SK-N-DZ (cell line): ENCODE data around the gene PRSS27.
A peak's percentile ranks its signal among the peaks of the same experiment; 100 is the strongest.

Source experiments
- DNase-seq: peaks from one replicate; pipeline ENCODE4 v3.0.0-alpha.2; 2015; ENCODE audit warnings: low spot score

The PRSS27 gene

GRCh38 chr16:2751577-2752034 is 31.6 kb upstream of the PRSS27 start:
- peak; percentile 93 for DNase-seq

- DNase-seq: no peak
Measured at GRCh38 chr16:2749936-2750335, 29.9 kb upstream of the PRSS27 start.

DNA sequence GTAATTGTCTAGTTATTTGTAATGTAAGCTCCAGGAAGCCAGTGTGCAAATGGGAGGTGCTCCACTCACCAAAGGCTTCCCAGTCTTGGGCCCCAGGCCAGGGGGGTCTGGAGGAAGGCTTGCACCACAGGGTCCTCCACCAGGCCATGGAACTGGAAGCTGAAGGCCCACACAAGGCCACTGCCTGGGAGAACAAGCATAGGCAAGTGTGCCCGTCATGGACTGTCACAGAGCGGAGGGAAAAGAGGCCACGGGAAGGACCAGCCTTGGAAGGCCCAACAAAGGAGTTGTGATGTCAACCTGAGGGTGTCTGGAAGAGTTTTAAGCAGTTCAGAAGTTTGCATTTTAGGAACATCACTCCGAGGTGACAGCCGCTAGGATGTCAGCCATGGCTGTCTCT is 29.5 kb upstream of the PRSS27 start:
- no peak for DNase-seq

- no peak for DNase-seq
Measured at GRCh38 chr16:2748757-2749455, 28.9 kb upstream of the PRSS27 start.

DNA sequence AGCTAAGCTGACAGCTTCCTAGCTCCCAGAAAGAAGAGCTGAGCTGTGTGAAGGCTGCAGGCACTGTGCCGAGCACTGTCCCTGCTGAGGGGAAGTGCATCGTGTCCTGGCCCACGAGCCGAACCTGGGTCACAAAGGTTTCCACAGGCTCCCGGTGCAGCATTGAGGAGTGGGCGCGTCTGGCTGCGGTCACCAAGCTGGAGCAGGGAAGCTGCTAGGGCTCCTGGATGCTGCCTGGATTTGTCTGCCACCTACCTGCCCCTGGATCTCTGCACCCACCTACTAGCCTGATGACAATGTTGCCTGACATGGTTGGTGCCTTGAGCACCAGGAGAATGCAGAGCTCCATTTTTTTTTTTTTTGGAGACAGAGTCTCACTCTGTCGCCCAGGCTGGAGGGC is 25.9 kb upstream of the PRSS27 start:
- DNase-seq: no peak

GRCh38 chr16:2745116-2745890 is 25.3 kb upstream of the PRSS27 start:
- DNase-seq: no peak

DNA sequence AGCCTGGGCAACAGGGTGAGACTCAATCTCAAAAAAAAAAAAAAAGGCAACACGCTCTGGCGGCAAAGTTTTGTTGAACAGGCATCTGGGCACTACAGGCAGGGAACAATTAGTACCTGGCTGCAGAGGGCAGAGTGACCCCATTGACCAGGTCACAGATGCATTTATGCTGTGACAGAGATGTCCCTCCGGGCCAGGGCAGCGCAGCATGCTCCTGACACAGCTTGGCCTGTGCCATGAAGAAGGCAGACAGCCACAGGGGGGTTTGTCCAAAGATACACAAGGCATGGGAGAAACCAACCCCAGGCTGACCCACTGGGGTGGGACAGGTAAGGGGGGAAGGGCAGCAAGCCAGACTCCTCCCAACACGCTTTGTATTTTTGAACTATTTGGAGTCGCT is 24.7 kb upstream of the PRSS27 start:
- no peak for DNase-seq

- DNase-seq: no peak
Measured at GRCh38 chr16:2743007-2743810, 23.2 kb upstream of the PRSS27 start.

DNA sequence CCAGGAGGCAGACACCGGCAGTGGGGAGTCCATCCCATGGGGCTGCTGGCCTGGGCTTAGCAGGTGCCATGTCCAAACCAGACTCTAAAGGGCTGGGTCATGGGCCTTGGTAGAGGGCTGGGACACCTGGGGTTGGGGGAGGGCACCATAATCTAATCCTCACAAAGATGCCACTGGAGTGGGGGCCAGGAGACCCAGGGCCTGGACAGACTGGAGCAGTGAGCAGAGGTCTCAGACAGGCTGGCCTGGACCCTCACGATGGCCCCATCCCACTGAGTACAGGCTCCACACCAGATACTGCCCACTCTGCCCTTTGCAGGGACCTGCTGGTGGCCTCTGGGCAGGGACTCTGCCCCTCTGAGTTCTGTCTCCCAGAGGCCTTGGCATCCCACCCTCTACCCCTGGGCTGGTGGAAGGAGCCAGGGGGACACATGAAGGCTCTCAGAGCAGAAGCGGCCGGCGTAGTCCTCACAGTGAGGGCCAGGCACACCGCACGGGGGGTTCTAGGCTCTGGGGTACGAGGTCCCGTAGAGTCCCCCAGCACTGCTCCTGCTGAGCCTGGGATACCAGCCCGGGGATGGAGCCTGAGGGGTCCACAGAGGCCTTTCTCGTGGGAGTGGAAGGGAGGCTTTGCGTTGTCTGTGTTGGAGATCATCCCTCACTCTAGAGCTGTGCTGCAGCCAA is 22.4 kb upstream of the PRSS27 start:
- no peak for DNase-seq

GRCh38 chr16:2741168-2741567 is 21.1 kb upstream of the PRSS27 start:
- no peak for DNase-seq

GRCh38 chr16:2740476-2740875 is 20.5 kb upstream of the PRSS27 start:
- no peak for DNase-seq

DNA sequence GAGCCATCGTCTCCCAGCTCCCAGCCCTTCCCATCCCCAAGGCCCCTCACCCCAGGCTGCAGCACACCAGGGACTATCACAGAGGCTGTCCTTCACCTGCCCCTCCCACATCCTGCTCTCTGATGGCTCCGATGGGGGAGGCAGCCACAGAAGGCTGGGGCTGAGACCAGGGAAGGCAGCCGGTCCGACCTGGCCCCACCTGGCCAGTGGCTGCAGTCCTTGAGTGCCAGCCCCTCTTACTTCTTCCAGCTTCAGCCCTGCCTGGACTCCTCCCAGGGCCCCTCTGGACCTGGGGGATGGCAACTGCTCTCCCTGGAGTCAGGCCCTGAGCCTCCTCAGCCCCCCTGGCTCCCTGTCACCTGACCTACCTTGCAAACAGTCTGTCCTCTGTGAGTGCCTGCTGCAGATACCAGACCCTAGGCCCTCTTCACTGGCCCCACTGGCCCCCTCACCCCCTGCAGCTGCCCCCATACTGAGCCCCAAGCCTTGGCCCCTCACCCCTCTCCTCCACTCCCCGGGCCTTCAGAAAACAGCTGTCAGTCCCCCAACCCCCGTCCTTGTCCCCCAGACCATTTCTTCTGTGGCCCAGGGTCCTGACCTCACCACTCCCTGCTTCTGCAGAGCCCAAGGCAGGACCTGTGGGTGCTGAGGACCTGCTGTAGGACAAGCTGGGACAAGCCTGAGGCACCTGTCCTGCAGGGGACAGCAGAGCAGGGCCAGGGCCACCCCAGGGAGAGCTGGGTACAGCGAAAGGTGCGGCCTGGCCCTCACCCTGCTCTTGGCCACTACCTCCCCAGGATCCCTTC is 19.8 kb upstream of the PRSS27 start:
- DNase-seq: no peak

DNA sequence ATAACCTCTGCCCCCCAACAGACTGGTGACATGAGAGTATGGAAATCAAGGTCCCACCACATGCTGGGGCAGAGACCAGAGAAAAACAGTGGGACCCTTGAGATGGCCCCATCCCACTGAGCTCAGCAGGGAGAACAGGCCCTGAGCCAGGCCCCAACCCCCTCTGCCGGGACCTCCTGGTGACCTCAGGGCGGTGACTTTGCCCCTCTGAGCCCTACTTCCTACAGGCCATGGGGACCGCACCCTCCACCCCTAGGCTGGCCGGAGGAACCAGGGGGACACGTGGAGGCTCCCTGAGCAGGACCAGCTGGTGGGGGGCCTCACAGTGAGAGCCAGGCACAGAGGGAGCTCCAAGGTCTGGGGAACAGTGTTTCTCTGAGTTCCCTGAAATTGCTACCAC is 18.6 kb upstream of the PRSS27 start:
- DNase-seq: no peak

DNA sequence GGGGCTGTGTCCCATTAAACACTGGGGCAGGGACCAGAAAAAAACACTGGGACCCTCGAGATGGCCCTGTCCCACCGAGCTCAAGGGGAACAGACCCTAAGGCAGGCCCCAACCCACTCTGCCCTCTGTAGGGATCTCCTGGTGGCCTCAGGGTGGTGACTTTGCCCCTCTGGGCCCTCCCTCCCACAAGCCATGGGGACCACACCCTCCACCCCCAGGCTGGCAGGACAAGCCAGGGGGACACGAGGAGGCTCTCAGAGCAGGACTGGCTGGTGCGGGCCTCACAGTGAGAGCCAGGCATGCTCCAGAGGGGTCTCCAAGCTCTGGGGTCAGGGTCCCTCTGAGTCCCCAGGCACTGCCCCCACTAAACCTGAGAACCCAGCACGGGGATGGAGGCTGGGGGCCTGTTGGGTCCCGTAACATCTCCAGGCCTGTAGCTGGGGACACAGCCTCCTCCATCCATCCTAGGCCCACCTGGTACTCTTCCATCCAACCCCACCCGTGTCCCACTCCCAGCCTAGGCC is 17.9 kb upstream of the PRSS27 start:
- no peak for DNase-seq

GRCh38 chr16:2737238-2737605 is 17.2 kb upstream of the PRSS27 start:
- DNase-seq: no peak

GRCh38 chr16:2736476-2737237 is 16.6 kb upstream of the PRSS27 start:
- no peak for DNase-seq

GRCh38 chr16:2734844-2735515 is 15.0 kb upstream of the PRSS27 start:
- no peak for DNase-seq

GRCh38 chr16:2728034-2728433 is 8.0 kb upstream of the PRSS27 start:
- DNase-seq: no peak

DNA sequence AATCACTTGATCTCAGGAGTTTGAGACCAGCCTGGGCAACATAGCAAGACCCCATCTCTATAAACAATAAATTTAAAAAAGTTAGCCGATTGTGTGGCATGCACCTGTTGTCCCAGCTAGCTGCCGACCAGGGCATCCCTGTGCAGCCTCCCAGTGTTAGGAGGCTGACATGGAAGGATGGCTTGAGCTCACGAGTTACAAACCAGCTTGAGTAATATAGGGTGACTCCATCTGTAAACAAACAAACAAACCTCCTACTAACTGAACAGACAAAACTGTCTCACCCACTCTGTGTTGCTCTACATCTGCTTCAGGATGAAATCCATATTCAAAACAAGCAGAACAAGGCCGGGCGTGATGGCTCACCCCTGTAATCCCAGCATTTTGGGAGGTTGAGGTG is 6.9 kb upstream of the PRSS27 start:
- no peak for DNase-seq
